HCT116 (cell line): ENCODE measurements around the gene SAMD1. TPM values are rescaled to one million over a fixed set of nuclear protein-coding genes. Genes with fewer than 3 reads are reported as not detected.

Source experiments
- ATAC-seq: fragments of 200-7000 bp; cut with Tn5 transposase; 2 replicates; pipeline ENCODE4 v1.9.1; 2020; ENCODE audit warnings: mild to moderate bottlenecking, moderate library complexity
- BruUV-seq: library from RNA; stranded (reverse); fragments of 400-500 nt; replicated peaks from 2 replicates; lab custom pipeline; 2021; lab: Mats Ljungman, UMichigan
- CTCF ChIA-PET: fragments of 300-600 bp; sonication (Branson Sonifier 250); formaldehyde crosslinking; loops from one replicate; lab custom pipeline; 2021; ENCODE audit warnings: antibody characterized with exemption; lab: Charles Lee
- POLR2A ChIA-PET: fragments of 300-600, 350-600 bp; sonication (Branson Sonifier 250); formaldehyde crosslinking; loops from one replicate; lab custom pipeline; 2021; ENCODE audit warnings: antibody characterized with exemption; lab: Charles Lee
- RAD21 ChIA-PET, 2 experiments: fragments of 300-600 bp; sonication (Branson Sonifier 250); formaldehyde crosslinking; loops; one replicate each; lab custom pipeline; 2023; ENCODE audit warnings: low total read pairs in 2 of 2; ENCODE audit not compliant: uncharacterized antibody in 2 of 2, unreplicated experiment in 2 of 2, low non-redundant PET in 1 of 2; lab: Charles Lee
- DNase-seq: peaks from one replicate; pipeline ENCODE4 v3.0.0-alpha.2; 2010; ENCODE audit warnings: low read depth, low spot score
- H2AFZ ChIP-seq: fragments of 200-600 bp; shearing (Covaris generic), sonication (generic); 2 replicates; pipeline ENCODE4 v1.6.1; 2017; ENCODE audit warnings: low read depth, mixed run types, mixed read lengths, antibody characterized with exemption, low read length; ENCODE audit not compliant: poor library complexity, severe bottlenecking
- H3K27ac ChIP-seq: 2 replicates; pipeline ENCODE4 v1.5.1; 2012; ENCODE audit warnings: low read depth, low read length
- H3K27me3 ChIP-seq: fragments of 200-600 bp; sonication (generic); 2 replicates; pipeline ENCODE4 v1.6.1; 2016; ENCODE audit warnings: mixed run types, low read length, mixed read lengths; ENCODE audit not compliant: insufficient read depth
- H3K36me3 ChIP-seq, 2 experiments: fragments of 200-500 bp in 1 of 2; fragments of 200-600 bp in 1 of 2; sonication (Bioruptor generic) in 1 of 2; sonication (generic) in 1 of 2; 2 replicates each; pipeline versions ENCODE4 v1.5.1 to v1.6.1; 2014 to 2016; ENCODE audit warnings: low read length in 2 of 2, inconsistent platforms in 1 of 2, mixed read lengths in 1 of 2, mixed run types in 1 of 2; ENCODE audit not compliant: insufficient read depth in 2 of 2, control insufficient read depth in 1 of 2
- H3K4me1 ChIP-seq, 2 experiments: fragments of 200-600 bp in 1 of 2; sonication (generic) in 1 of 2; 2 replicates each; pipeline versions ENCODE4 v1.5.1 to v1.6.1; 2012 to 2017; ENCODE audit warnings: low read length in 2 of 2, inconsistent platforms in 1 of 2, mild to moderate bottlenecking in 1 of 2, mixed read lengths in 1 of 2, mixed run types in 1 of 2, moderate library complexity in 1 of 2; ENCODE audit not compliant: insufficient read depth in 2 of 2, control insufficient read depth in 1 of 2
- H3K4me2 ChIP-seq: fragments of 200-600 bp; sonication (generic); 2 replicates; pipeline ENCODE4 v1.6.1; 2017; ENCODE audit warnings: mixed run types, low read length, mixed read lengths
- H3K4me3 ChIP-seq, 2 experiments: fragments of 200-600 bp in 1 of 2; sonication (generic) in 1 of 2; replicated peaks in 1 of 2; 2 replicates each; pipeline ENCODE4 v1.5.1; 2011 to 2016; ENCODE audit warnings: low read length in 2 of 2, control low read depth in 1 of 2, low read depth in 1 of 2, mild to moderate bottlenecking in 1 of 2, mixed read lengths in 1 of 2, mixed run types in 1 of 2
- H3K79me2 ChIP-seq: fragments of 200-600 bp; sonication (generic); 2 replicates; pipeline ENCODE4 v1.6.1; 2017; ENCODE audit warnings: mild to moderate bottlenecking, mixed run types, low read length, moderate library complexity, mixed read lengths; ENCODE audit not compliant: insufficient read depth
- H3K9ac ChIP-seq: fragments of 200-600 bp; sonication (generic); 2 replicates; pipeline ENCODE4 v1.6.1; 2016; ENCODE audit warnings: low read length, mixed read lengths
- H3K9me2 ChIP-seq: fragments of 200-600 bp; sonication (generic), shearing (Covaris generic); 2 replicates; pipeline ENCODE4 v1.6.1; 2017; ENCODE audit warnings: mixed run types, mild to moderate bottlenecking, moderate library complexity; ENCODE audit not compliant: insufficient read depth
- H3K9me3 ChIP-seq, 2 experiments: fragments of 200-500 bp in 1 of 2; fragments of 200-600 bp in 1 of 2; sonication (Bioruptor generic) in 1 of 2; sonication (generic) in 1 of 2; 2 replicates each; pipeline ENCODE4 v1.6.1; 2014 to 2017; ENCODE audit warnings: low read length in 2 of 2, mixed read lengths in 2 of 2, inconsistent platforms in 1 of 2, low read depth in 1 of 2, mild to moderate bottlenecking in 1 of 2, mixed run types in 1 of 2, moderate library complexity in 1 of 2; ENCODE audit not compliant: control insufficient read depth in 1 of 2, insufficient read depth in 1 of 2
- H4K20me1 ChIP-seq: fragments of 200-600 bp; sonication (generic), shearing (Covaris generic); 2 replicates; pipeline ENCODE4 v1.6.1; 2017; ENCODE audit warnings: mixed run types, mild to moderate bottlenecking, moderate library complexity; ENCODE audit not compliant: insufficient read depth
- CEBPB ChIP-seq: IDR thresholded peaks from 2 replicates; pipeline ENCODE4 v1.6.1; 2012; ENCODE audit warnings: low read depth
- ELF1 ChIP-seq: IDR thresholded peaks from 2 replicates; pipeline ENCODE4 v1.6.1; 2012; ENCODE audit warnings: low read depth, borderline replicate concordance
- EZH2phosphoT487 ChIP-seq: fragments of 200-600 bp; IDR thresholded peaks from 2 replicates; pipeline ENCODE4 v1.6.1; 2018; ENCODE audit warnings: antibody characterized with exemption, borderline replicate concordance
- FOSL1 ChIP-seq: IDR thresholded peaks from 2 replicates; pipeline ENCODE4 v1.6.1; 2012; ENCODE audit warnings: low read depth
- JUND ChIP-seq: IDR thresholded peaks from 2 replicates; pipeline ENCODE4 v1.6.1; 2012
- POLR2A ChIP-seq: IDR thresholded peaks from 2 replicates; pipeline ENCODE4 v1.7.0; 2011; ENCODE audit warnings: borderline replicate concordance; ENCODE audit not compliant: insufficient read depth, insufficient read length; ENCODE audit errors: extremely low read depth
- POLR2AphosphoS5 ChIP-seq: IDR thresholded peaks from 2 replicates; pipeline ENCODE4 v1.6.1; 2011; ENCODE audit warnings: mild to moderate bottlenecking, low read depth, low read length, moderate library complexity
- ZNF274 ChIP-seq: fragments of 200-500 bp; sonication (Bioruptor generic); IDR thresholded peaks from 2 replicates; pipeline ENCODE4 v1.6.1; 2014; ENCODE audit warnings: mild to moderate bottlenecking, low read depth, low read length, inconsistent platforms
- intact Hi-C: fragments of 100-400 bp; cut with micrococcal nuclease; formaldehyde crosslinking; loops from 2 replicates; pipeline ENCODE4 v1.10.0; 2022
- total RNA-seq: library from RNA; stranded (reverse); gene quantifications from one replicate; pipeline ENCODE4 v1.2.1, GENCODE V29; 2021; ENCODE audit not compliant: unreplicated experiment
- TF ChIP-seq, protein P1 (sequence below), 3 experiments: fragments of 200-600 bp in 1 of 3; sonication (generic) in 1 of 3; IDR thresholded peaks in 2 of 3; conservative IDR thresholded peaks in 1 of 3; 2 replicates each; pipeline ENCODE4 v1.5.1; 2012 to 2017; ENCODE audit warnings: low read depth in 2 of 3, low read length in 2 of 3, antibody characterized with exemption in 1 of 3, borderline replicate concordance in 1 of 3, control low read depth in 1 of 3, mild to moderate bottlenecking in 1 of 3, mixed read lengths in 1 of 3, mixed run types in 1 of 3, moderate library complexity in 1 of 3; ENCODE audit not compliant: insufficient read depth in 1 of 3

The SAMD1 gene
- total RNA-seq, 1 experiment from 2014 or later: 62.9 TPM

DNA sequence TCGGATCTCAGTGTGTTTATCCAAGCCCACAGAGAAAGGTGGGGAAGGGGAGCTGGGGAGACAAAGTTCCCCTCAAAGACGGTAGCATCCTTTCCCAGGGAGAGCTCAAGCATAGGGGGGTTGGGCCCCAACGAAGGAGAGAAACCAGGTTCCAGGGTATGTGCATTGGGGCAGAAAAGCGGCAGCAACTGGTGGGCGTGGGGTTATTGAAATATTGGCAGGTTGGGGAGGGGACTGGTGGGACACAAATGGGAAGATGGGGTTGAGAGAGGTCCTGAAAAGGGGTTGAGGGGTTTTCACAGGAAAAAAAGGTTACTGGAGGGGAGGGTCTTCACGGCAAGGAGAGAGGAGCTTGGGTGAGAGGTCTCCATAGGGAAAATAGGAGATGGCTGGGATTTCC is 44.8 kb upstream of the SAMD1 start:
- ChIA-PET RAD21 (no interaction called here), CTCF (no interaction called here), POLR2A (interaction anchor here (0.6 to 2.1 kb wide), 4 partner anchors 10 to 201 kb away, joined by 5 to 14 read pairs (median 6); no protein-coding TSS in a partner anchor)
- Histone ChIP-seq H3K9ac (peak overlapping the region; percentile 86), H3K9me3 (no peaks in the 10 kb centered on the region), H3K27me3 (no peaks in the 10 kb centered on the region), H3K79me2 (peaks cover 51% of the 10 kb centered on the region), H3K9me2 (no peaks in the 10 kb centered on the region), H3K27ac (peak overlapping the region; percentile 73), H4K20me1 (no peaks in the 10 kb centered on the region), H3K4me2 (peak overlapping the region; percentile 94), H3K4me1 (peaks cover 13 to 27% of the 10 kb centered on the region in 2 experiments), H2AFZ (no peak overlapping the region), H3K36me3 (peaks cover 0 to 7% of the 10 kb centered on the region in 2 experiments; a peak in 1 of 4 replicates), H3K4me3 (peak overlapping the region; percentile 69 to 87)
- DNase-seq: no peak
- intact Hi-C loops: loop anchor here (5.0 kb wide), 3 partner anchors 272 to 352 kb away; no protein-coding TSS in a partner anchor
- ATAC-seq: no peak
- TF ChIP-seq ZNF274 (no peak), CEBPB (no peak), ELF1 (no peak)
- BruUV-seq: no TSS peak

DNA sequence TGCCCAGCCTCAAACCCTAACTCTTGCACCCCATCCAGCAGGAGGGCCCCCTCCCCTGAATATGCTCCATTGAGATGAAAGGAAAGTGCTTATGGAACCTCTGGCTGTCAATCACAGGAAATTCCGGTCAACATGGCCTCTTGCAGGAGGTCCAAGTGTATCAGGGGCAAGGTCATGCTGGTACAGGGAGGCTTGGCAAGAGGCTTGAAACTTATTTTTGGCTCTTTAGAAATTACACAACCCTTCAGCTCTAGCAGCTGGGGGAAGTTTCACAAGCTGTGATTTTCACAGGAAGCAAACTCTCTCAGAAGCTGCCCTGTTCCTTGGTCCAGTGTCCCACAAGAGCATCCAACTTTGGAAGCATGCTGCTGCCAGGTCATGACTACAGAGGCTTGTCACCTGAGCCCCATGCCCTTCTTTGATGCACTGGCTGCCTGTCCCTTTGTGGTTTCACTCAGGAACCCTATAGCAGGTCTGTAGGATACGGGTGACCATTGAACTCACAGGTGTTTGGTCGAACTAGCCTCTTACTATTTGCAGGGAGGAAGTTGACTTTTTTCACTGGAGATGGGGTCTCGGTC is 37.5 kb upstream of the SAMD1 start:
- no peak overlapping the region for H3K27ac ChIP-seq
- ChIA-PET CTCF (interaction anchor here (1.9 kb wide), 1 partner anchor 9 kb away, joined by 4 read pairs; the partner anchor contains the start of gene ASF1B), RAD21 (no interaction called here), POLR2A (no interaction called here)
- DNase-seq (no peak), ATAC-seq (no peak)
- no peak overlapping the region for H3K4me2 ChIP-seq
- no peak for TF ChIP-seq FOSL1
- TF ChIP-seq JUND: no peak
- TF ChIP-seq, protein P1, sequence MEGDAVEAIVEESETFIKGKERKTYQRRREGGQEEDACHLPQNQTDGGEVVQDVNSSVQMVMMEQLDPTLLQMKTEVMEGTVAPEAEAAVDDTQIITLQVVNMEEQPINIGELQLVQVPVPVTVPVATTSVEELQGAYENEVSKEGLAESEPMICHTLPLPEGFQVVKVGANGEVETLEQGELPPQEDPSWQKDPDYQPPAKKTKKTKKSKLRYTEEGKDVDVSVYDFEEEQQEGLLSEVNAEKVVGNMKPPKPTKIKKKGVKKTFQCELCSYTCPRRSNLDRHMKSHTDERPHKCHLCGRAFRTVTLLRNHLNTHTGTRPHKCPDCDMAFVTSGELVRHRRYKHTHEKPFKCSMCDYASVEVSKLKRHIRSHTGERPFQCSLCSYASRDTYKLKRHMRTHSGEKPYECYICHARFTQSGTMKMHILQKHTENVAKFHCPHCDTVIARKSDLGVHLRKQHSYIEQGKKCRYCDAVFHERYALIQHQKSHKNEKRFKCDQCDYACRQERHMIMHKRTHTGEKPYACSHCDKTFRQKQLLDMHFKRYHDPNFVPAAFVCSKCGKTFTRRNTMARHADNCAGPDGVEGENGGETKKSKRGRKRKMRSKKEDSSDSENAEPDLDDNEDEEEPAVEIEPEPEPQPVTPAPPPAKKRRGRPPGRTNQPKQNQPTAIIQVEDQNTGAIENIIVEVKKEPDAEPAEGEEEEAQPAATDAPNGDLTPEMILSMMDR (IDR thresholded peaks at IDR 0.05 in 2 of 3, conservative IDR thresholded peaks at IDR 0.05 in 1 of 3; ENCODE audit: borderline replicate concordance in 1 of 3, insufficient read depth in 1 of 3, low read depth in 2 of 3, low read length in 2 of 3): no peak
- TF ChIP-seq POLR2AphosphoS5: no peak
- TF ChIP-seq EZH2phosphoT487: no peak
- TF ChIP-seq ZNF274: no peak
- no peak for TF ChIP-seq POLR2A
- H3K4me1 ChIP-seq: no peaks in the 10 kb centered on the region
- H3K9ac ChIP-seq: no peak overlapping the region
- H3K9me3 ChIP-seq: no peaks in the 10 kb centered on the region
- H3K9me2 ChIP-seq: no peaks in the 10 kb centered on the region
- H3K36me3 ChIP-seq: peaks cover 9 to 27% of the 10 kb centered on the region in 2 experiments
- no peak overlapping the region for H3K4me3 ChIP-seq
- no peaks in the 10 kb centered on the region for H4K20me1 ChIP-seq
- BruUV-seq: no TSS peak
- intact Hi-C loops: no loop called here
- peaks cover 26% of the 10 kb centered on the region for H3K79me2 ChIP-seq
- H2AFZ ChIP-seq: no peak overlapping the region
- no peaks in the 10 kb centered on the region for H3K27me3 ChIP-seq
